Gastroesophageal sphincter (tissue), 3 donors: ENCODE data around the gene THEMIS.

ENCODE experiments used
- EP300 ChIP-seq: sonication (generic); formaldehyde crosslinking; IDR thresholded peaks from one replicate; pipeline ENCODE4 v1.6.1; 2017; ENCODE audit warnings: antibody characterized with exemption, mild to moderate bottlenecking
- POLR2AphosphoS5 ChIP-seq: sonication (generic); formaldehyde crosslinking; IDR thresholded peaks from one replicate; pipeline ENCODE4 v1.6.1; 2017; ENCODE audit warnings: antibody characterized with exemption
- TF ChIP-seq, protein P1 (sequence below), 4 experiments: fragments of 200-600 bp in 2 of 4; fragments of 450-650 bp in 2 of 4; sonication (generic) in 1 of 4; IDR thresholded peaks; one replicate each; pipeline ENCODE4 v1.5.1; 2017 to 2019; ENCODE audit warnings: antibody characterized with exemption in 4 of 4, mild to moderate bottlenecking in 2 of 4, moderate library complexity in 2 of 4

DNA sequence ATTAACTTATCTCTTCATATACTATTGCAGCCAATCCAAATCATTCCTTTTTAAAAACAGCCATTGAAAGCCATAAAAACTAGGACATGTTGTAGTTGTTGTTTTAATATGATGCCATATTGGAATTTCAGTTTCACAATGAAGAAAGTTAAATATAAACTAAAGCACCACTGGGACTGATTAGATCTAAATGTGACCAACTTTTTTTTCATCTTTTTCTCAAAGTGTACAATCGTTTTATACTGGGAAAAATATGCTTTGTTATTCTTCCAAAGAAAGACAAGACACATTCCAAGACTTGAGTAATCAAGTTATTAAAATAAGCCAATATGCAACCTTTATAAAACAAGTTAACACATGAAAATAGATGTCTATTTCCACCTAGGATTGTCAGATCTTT lies 68.5 kb downstream of the THEMIS start:
- TF ChIP-seq, protein P1, sequence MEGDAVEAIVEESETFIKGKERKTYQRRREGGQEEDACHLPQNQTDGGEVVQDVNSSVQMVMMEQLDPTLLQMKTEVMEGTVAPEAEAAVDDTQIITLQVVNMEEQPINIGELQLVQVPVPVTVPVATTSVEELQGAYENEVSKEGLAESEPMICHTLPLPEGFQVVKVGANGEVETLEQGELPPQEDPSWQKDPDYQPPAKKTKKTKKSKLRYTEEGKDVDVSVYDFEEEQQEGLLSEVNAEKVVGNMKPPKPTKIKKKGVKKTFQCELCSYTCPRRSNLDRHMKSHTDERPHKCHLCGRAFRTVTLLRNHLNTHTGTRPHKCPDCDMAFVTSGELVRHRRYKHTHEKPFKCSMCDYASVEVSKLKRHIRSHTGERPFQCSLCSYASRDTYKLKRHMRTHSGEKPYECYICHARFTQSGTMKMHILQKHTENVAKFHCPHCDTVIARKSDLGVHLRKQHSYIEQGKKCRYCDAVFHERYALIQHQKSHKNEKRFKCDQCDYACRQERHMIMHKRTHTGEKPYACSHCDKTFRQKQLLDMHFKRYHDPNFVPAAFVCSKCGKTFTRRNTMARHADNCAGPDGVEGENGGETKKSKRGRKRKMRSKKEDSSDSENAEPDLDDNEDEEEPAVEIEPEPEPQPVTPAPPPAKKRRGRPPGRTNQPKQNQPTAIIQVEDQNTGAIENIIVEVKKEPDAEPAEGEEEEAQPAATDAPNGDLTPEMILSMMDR (IDR thresholded peaks at IDR 0.05), result no peak
- TF ChIP-seq POLR2AphosphoS5, result no peak
- no peak for TF ChIP-seq EP300
